A172 (cell line): ENCODE measurements around the gene PRPF40A. TPM values are rescaled to one million over a fixed set of nuclear protein-coding genes. Genes with fewer than 3 reads are reported as not detected.
A peak's percentile ranks its signal among the peaks of the same experiment; 100 is the strongest.

ENCODE experiments used
- DNase-seq: peaks from one replicate; pipeline ENCODE4 v3.0.0-alpha.2; 2015; ENCODE audit warnings: low spot score
- total RNA-seq: library from RNA; depleted of rRNA; stranded (reverse); fragments of >200 nt; shearing (Covaris generic); gene quantifications from 2 replicates; pipeline ENCODE4 v1.2.3, GENCODE V29; 2014

Gene PRPF40A
- total RNA-seq, 1 experiment from 2014 or later = 290 TPM

DNA sequence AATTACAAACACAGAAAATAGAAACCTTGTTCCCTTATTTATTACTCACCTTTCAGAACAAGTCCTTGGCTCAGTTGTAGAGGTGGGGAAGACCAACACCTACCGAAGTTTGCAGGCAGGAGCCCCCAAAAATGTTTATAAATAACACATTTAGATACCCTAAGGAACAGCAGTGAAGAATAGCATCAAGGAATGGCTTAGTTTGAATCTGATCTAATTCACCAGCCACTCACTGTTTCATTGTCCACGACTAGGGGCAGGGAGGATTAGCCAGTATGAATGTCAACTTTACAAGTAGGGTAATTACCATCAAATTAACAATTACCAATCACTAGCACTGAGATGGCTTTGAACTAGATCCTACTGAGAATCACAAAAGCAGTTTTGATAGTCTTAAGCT lies 65.4 kb downstream of the PRPF40A start:
- no peak for DNase-seq

DNA sequence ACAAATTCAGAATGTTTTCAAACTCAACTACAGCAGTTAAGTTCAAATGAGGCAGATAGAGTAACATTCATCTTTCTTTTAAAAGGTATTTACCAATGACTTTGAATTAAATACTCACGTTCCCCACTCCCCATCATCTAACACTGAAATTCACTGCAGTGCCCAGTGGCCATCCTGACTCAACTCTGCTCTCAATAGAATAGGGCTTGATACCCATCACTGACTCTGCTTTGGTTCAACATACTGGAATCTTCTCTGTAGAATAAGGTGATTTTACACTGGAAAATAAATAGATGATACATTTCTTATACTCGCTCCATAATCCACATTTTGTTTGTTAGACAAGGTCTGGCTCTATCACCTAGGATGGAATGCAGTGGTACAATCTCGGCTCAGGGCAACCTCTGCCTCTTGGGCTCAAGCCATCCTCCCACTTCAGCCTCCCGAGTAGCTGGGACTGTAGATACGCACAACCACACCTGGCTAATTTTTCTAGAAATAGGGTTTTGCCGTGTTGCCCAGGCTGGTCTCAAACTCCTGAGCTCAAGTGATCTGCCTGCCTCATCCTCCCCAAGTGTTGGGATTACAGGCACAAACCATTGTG lies 66.4 kb downstream of the PRPF40A start:
- DNase-seq = no peak

DNA sequence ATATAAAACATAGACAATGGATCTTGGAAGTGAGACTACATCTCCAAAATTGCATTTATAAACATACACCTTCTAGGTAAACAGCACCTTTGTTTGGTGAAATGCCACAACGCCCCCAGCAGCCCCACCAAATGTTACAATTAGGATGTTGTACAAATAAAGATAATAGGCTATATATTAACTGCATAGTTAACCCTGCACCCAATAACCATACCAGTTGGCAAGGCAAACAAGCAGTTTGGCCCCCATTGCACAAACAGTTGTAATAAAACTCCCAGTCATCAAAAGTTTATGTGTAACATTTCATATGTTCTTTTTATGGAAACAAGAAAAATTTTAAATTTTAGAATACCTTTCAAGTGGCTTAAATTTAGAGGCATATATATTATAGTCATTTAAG lies 67.3 kb downstream of the PRPF40A start:
- DNase-seq = no peak

DNA sequence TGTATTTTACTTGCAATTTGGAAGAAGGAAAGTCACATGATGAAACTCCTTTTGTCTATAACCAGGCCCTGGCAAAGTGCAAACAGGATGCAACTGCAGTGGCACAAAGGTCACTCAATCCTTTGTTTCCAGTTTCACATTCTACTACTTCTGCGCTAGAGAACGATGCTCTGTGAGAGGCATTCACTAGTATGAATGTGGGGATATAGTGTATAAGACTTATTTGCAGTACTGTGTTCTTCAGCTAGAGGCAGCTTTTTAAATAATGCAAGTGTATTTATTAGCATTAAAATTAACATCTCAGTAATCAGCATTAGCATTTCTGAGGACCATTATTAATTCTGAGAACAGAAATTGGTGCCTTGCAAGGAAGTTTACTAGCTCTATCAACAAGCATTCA lies 68.9 kb downstream of the PRPF40A start:
- no peak for DNase-seq

DNA sequence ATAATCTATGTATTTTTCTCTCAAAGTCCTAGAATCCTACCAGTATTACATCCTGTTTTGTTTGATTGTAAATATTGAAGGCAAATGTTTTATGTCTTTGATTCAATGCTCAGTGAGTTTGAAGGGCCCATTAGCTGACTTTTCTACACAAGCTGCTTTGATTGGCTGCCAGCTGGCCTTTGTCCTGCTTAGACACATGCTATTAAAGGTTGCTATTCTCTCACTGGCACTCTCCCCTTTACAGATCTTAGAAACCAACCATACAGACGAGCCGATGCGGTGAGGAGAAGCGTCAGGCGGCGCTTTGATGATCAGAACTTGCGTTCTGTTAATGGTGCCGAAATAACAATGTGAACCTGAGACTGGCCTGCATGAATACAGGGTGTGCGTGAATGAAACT lies 69.7 kb downstream of the PRPF40A start:
- no peak for DNase-seq

DNA sequence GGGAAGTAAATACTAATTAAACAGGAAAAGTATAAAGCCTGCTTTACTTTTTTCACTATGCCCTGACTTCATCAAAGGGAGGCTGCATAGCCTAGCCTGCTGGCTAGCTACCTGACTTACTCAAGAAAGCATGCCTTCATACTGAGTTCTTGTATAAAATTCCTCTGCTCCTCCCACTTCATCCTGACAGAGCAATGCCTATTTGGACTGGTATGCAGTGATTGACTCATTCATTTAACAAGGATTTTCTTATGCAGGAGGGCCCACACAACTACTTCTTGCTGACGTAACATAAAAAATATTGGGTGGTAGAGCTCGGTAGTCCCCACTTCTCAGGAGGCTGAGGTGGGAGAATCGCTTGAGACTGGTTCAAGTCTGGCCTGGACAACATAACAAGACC lies 70.5 kb downstream of the PRPF40A start:
- DNase-seq = peak; percentile 89

DNA sequence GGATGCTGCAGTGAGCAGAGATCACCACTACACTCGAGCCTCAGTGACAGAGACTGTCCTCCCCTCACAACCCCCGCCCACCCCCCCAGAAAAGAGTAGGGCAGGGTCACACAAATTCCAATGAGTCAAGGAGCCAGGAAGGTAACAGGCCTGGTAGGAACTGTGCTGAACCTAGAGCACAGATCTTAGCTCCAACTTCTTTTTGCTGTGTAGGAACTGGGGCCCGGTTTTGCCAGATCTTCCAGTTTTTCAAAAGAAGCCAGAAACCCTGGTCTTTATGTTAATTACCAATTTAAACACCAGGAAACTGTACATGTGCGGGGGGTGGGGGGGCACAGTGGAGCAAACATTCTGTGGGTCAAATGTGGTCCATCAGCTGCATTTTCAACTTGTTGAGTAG lies 71.0 kb downstream of the PRPF40A start:
- no peak for DNase-seq

DNA sequence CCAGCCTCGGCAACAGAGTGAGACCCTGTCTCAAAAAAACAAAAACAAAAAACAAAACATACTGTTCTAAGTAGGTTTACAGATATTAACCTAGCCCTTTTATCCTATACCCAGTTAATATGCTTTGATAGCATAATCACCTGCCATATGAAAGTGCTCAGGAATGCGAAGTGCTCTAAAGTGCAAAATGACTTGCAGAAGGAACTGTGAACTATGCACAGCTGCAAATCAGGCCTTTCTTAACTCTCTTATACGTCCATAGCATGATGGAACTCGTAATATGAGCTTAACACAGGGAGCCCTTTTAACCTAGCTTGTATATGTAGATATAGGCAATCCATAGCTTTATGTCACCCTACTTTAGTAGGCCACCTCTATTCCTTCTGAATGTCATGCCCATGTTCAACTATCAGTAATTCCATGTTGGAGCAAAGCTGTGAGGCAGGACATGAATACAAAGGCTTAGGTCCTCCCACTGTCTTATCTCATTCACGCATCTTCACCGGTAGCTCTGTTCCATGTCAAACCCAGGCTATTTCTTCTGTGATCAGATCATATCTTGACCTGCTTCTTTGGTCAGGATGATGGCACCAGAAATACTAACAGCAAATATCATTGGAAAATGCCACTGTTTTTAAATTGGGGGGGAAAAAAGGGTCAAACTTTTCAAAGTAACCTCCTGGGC lies 72.9 kb downstream of the PRPF40A start:
- no peak for DNase-seq

DNA sequence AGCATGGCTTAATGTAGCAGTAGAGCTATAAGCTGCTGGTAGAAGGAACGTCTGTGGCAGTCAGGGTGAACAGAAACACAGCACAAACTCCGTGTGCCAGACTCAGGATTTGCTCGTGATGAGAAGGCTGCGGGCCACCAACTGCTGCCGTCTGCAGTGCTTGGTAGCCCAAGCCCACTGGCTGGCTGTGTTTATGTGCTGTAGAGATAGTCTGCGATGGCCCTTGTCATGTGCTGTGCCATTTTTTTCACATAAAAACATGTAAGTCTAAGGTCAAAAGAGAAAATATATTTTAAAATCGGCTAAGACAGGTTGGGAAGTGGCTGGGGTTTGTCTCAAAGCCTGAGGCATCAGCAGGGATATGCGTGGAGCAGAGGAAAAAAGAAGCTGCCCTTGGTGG lies 78.7 kb downstream of the PRPF40A start:
- no peak for DNase-seq

DNA sequence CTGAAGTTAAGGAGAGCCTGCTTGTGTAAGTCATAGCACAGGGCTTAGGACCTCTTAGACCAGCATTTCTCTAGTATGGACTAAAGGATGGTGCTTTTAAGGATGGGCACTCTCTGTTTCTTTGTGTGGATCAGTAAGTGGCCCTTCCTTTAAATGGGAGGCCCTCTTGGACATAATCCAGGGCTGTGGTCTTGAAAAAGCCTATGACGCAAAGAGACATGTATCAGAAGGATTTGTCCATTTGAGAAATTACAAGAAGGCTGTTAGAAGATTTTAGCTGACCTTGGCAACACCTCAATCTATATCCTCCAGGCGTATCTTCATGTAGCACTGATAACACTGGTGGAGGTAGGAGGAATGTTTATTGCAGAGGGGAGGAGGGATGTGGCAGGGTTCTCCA lies 79.2 kb downstream of the PRPF40A start:
- DNase-seq = no peak

DNA sequence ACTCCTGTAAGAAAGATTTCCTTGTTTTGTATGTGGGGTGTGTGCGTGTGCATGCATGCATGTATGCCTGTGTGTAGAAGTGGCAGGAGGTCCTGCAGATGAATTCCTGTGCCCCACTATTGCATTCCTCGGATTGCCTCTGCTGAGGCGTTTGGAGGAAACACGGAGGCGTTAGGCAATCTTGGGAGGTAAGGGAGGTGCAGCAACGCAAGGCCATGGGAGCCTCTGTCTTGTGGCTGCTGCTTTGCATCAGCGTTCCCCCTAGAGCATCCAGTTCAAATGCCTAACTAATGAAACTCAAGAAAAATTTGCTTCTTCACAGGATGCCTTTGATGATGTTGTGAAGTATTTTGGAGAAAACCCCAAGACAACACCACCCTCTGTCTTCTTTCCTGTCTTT lies 80.0 kb downstream of the PRPF40A start:
- no peak for DNase-seq

DNA sequence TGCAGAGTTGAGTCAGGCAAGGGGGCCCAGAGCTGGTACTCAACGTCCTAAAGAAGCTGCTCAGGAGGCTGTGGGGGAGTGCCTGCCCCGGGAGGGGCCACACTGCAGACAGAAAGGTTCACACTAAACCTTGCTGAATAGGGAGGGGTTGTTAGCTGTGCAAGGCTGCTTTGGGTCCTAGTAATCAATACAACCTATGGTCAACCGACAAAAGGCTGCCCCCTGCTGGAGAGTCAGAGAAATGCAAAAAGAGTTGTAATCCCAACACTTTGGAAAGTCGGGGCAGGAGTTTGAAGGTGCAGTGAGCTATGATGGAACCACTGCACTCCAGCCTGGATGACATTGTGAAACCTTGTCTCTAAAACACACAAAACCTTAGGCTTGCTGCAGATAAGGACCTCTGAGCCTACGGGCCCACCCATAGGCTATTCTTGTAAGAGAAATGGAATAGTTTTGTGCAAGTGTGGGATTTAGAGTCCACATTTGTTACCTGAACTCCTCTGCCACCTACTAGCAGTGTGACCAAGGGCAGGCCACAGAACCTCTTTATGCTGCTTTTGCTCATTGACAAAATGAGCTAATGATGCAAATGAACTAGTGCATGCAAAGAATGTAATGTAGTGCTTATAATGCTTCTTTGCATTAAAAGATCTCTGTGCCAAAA lies 81.5 kb downstream of the PRPF40A start:
- peak; percentile 62 for DNase-seq

DNA sequence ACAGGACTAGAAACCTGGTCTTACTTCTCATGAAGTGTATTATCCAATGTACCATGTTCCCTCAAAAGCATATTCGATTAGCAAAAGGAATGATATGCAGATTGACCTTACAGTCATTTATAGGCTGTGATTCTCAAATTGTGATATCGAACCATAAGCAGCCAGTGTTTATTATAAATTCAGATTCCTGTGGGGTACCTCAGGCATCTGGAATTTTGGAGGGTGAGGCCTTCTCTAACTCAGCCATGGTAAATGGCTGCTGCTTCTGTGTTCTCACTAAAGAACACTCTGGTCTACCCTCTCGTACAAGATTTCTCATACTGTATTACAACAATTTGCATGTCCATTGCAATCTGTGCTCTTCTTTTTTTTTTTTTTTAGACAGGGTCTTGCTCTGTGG lies 84.5 kb downstream of the PRPF40A start:
- no peak for DNase-seq

DNA sequence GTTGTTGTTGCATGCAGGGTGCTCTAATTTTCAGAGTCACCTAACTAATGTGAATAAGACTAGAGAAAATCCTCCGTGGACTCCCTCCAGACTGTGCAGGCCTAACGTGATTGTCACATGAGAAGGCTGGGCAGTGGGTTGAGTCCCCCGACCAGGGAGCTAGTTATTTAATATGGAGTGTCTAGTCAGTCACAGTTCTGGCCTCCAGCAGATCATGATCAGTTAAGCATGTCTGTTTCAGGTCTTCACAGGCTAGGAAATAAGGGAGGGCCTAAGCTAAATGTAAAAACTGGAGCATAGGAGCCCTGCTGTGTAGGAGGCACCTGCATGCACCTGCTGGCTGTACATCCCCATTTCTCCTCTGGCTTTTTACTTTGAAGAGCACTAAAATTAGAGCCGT lies 86.8 kb downstream of the PRPF40A start:
- no peak for DNase-seq

DNA sequence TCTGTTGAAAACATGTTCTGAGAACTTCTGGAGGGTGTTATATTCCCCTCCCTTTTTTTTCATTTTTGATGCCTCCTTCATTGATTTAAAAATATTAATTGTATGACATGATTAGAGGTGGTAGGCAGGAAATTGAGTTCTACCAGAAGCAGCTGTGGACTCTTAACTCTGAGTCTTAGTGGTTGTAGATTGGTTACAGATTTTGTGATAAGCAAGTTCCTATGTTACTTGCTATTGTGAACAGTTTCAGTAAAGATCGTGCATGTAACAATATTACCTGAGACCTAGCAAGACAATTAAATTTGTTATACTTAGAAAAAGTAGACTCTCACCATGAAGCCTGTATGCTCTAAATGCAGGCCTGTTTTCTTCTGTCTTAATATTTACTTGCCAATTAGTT lies 88.1 kb downstream of the PRPF40A start:
- DNase-seq = no peak

DNA sequence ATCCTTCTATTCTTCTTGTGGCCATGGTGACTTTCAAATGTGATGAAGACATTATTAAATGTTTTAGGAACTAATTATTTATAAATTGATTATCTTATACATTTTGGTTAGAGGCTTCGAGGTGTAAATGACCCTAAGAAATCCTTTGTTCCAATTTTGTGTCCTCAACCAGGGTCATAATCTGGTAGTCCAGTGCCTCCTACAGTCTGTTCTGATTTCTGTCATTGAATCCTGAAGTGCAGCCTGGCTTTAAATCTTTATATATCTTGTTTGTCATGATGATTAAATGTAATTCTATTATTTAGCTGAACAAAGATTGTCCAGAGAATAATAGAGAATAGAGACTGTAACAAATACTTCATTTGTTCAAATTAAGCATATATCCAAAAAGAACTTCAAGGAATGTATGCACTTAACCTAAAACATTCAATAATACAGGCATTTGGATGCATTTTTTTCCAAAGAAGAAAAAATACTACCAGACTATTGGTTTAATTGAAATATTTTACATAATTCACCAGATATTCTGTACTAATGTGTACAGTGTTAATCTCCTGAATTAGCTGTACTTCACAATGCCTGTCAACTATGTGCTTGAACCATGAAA lies 89.8 kb downstream of the PRPF40A start:
- DNase-seq = peak; percentile 40

DNA sequence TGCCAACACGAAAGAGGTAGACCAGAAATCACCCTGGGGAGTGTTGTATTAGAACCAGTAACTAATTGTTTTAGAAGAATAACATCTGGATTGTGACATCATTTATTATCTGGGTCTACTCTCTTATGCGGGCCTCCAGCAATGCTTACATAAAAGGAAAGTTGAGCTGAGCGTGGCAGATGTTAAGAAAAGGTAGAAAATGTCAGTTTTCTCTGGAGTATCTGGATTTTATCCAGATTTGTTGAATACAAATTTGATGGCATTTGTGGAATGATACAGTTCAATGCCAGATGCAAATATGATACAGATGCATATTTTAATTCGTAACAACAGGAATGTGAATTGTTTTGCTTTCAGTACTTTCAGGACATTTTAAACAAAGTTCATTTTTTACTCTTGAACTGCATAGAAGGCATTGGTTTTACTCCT lies 90.3 kb downstream of the PRPF40A start:
- DNase-seq = no peak

DNA sequence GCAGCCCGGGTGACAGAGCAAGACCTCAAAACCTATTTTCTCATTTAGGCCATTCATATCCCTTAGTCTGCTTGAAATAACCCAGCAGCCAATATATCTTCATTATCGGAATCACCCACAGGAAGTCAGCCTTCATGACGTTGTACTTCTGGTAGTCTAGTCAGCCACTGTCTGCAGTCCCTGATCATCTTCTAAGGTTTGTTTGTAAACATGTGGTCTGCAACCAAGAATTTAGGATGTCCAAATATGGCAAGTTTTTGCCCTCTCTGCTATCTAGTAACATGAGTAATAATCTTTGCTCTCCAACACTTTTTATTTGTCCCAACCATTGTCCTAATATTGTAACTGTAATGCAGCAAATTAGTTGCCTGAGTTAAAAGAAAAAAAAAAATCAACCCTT lies 92.5 kb downstream of the PRPF40A start:
- DNase-seq = no peak

DNA sequence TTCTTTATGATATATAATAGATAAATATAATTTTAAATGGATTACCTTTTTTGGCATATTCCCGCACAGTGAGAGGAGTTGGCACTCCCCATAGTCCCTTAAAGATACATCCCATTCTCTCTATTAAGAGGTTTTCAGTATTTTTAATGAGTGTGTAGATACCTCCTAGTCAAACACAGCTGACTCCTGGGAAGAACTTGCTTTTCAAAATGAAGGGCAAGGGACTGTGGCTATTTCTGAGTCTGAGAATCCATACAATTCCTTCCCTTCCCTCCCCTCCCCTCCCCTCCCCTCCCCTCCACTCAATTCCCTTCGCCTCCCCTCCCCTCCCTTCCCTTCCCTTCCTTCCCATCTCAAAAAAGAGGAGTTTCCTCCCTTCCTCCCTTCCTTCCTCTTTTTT lies 93.5 kb downstream of the PRPF40A start:
- no peak for DNase-seq

DNA sequence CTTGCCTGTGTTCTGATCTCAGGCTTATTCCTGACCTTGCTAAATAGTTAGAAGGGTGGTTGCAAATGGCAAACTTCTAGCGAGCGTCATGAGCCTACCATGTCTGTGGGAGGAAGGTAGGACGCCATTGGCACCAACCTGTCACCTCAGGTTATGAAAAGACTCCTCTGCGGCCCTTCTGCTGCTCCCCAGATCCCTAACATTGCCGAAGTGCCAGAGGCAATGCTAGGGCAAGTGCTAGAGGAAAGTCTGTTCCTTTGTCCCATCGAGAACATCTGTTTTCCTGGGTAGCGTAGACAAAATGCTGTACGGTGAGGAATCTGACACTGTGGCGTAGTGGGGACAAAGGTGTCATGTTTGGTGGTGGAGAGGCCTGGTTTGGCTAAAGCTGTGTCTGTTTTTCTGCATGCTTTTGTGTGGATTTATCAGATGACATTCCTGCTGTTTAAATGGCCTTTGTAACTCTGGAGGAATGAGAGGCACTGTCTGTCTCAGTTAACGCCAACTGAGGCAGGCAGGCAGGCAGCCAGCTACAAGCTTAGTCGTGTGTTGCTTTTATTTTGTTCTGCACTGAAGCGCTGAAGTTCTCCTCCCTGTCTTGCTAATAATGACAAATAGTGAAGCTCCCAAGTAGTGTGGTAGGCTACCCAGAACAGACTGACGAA lies 94.1 kb downstream of the PRPF40A start:
- DNase-seq = no peak

DNA sequence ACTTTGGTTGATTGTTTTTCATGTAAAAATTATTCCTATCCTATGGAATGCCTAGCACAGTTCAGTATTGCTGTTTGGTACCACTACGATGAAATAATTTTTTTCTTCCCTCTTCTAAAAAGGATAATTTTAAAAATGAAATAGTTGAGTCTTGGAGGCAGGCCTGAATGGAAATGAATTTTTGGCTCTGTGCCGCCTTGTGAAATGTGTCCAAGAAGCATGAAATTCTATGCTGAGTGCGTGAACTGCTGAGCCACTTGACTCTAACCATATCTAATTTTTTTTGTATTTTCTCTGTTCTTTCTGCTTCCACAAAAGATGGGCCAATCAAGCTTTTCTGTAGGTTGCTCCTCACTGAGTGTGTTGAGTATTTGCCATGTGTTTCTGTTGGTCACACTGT lies 95.0 kb downstream of the PRPF40A start:
- DNase-seq = no peak

DNA sequence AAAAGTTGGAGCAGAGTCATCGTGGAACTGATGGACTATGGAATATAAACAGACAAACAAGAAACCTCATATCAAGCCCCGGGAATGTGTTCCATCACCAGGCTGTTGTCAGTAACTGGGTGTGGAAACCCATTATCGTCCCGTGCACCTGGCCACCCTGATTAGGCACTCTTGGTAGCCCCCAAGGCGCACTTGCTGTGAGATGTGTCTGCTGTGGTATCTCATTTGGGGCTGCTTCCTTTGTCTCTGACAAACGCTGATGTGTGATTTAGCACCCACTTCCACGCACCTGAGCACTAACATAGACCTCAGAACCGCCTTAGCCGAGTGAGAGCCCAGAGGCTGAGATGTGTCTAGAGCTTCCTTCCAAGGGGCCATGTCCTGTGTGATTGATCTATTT lies 96.3 kb downstream of the PRPF40A start:
- DNase-seq = no peak
